GM21737 (cell line): ENCODE results near the gene CAMK2N2.

Experiments used
- ATAC-seq: cut with Tn5 transposase; IDR thresholded peaks from one replicate; pipeline ENCODE4 v1.9.1; 2021; ENCODE audit warnings: mild to moderate bottlenecking, moderate library complexity; ENCODE audit not compliant: unreplicated experiment

The CAMK2N2 gene

GRCh38 chr3:184261270-184261853, at the start of gene CAMK2N2:
CAMK2N2 (minus strand) TSS chr3:184261553; CDS start chr3:184261285, 268 bp downstream.
- ATAC-seq = no peak

DNA sequence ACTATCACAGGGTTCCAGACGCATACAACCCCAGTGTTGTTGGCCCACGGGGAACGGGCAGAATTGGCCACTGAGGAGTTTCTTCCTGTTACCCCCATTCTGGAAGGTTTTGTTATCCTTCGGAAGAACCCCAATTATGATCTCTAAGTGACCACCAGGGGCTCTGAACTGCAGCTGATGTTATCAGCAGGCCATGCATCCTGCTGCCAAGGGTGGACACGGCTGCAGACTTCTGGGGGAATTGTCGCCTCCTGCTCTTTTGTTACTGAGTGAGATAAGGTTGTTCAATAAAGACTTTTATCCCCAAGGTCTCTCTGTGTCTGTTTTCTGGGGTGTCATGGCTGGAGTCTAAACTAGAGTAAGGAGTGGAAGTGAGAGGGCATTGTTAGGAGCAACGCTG, 47.4 kb upstream of the CAMK2N2 start:
- ATAC-seq = no peak

DNA sequence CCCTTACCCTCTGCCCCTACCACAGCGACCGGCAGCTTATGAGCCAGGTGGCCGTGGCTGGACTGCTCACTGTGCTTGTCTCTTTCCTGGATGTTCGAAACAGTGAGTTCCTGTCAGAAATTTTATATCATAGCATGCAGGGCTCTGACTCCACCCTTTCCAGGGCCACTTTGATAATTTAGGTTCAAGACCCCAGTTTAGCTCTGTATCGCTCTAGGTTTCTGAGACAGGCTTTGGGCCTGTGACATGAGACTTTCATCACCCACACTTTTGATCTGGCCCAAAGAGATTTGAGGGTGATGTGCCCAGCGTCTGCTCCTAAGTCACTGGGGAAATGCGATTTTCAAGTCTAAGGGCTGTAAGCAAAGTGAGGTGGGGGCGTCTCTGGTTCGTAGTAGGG, 46.6 kb upstream of the CAMK2N2 start:
- no peak for ATAC-seq

- ATAC-seq = no peak
Measured at GRCh38 chr3:184306341-184306972, 45.1 kb upstream of the CAMK2N2 start.

GRCh38 chr3:184305577-184305976, 44.2 kb upstream of the CAMK2N2 start:
- no peak for ATAC-seq

DNA sequence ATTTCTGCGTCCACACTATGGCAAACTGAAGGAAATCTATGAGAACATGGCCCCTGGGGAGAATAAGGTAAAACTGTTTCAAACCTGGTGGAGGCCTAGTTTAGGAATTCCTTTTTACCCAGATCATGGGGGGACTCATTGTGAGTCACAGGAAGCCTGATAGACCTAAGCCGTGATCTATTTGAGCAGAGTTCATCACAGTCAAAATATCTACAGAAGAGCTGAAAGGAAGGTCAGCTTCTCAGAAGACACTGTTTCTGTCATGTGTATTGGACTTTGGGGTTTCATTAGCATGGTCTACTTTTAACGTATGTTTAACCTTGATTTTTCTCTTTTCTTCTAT, 39.0 kb upstream of the CAMK2N2 start:
- no peak for ATAC-seq

DNA sequence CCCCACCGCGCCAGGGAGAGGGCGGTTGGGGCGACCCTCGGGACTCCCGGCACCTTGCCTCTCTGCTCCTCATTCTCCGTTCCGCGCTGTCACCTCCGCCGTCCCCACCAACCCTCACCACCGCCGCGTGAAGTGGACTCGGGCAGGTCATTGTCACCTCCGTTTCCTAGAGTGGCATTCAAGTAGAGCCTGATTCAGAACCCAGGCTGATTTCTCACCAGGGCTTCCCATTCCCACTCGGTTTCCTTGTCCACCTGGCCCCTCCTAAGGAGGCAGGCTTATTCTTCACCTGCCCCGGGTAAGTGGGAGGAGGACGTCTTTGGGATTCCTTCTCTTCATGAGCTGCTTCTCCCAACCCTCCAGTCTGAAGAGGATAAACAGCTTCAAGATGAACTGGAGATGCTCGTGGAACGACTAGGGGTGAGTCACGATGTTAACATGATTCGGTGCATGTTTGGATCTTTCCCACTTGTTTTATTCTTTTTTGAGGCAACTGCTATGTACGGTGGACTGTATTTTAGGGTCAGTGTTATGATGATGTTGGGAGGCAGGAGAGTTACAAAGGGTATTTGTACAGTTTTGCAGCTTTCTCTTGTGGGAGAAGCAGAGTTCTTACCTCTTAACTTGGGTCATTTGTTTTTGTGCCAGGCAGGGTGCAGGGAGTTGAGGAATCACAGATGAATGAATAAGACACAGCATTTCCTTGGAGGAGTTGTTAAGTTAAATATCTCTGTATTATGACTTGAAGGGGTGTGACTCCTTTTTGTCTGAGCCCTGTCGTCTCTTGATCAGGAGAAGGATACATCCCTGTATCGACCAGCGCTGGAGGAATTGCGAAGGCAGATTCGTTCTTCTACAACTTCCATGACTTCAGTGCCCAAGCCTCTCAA, 38.4 kb upstream of the CAMK2N2 start:
- ATAC-seq = no peak

DNA sequence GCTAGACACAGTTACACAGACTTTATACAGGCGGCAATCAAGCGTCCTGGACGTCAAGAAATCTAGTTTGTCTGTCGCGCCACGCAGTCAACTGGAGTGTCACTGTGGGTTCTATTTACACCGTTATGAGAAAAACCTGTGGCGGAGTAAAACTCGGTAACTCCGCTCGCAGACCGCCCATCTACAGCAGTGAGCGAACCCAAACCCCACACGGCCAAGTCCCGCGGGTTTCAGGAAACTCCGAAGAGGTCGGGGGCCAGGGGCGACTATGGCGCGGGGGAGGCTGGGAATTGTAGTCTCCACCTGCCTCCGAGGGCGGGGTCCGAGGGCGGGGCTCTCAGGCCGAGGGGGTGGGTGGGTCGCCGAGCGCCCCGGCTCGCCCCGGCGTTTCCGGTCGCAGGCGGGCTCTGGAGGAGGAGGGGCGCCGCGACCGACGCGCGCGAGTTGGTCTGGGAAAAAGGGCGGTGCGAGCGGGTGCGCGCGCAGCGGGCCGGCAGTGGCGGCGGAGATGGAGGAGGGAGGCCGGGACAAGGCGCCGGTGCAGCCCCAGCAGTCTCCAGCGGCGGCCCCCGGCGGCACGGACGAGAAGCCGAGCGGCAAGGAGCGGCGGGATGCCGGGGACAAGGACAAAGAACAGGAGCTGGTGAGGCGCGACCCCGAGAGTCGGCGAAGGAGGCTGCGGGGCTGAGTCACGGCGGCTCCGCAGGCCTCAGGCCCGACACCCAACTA, 37.6 kb upstream of the CAMK2N2 start, which contains the start of gene PSMD2:
Gene PSMD2, plus strand, starts transcription at position 483 of the 729 bp plus-strand sequence. Its CDS starts 26 bp downstream, at position 509.
- peak; percentile 94 for ATAC-seq

- no peak for ATAC-seq
Measured at GRCh38 chr3:184296616-184297015, 35.3 kb upstream of the CAMK2N2 start.

DNA sequence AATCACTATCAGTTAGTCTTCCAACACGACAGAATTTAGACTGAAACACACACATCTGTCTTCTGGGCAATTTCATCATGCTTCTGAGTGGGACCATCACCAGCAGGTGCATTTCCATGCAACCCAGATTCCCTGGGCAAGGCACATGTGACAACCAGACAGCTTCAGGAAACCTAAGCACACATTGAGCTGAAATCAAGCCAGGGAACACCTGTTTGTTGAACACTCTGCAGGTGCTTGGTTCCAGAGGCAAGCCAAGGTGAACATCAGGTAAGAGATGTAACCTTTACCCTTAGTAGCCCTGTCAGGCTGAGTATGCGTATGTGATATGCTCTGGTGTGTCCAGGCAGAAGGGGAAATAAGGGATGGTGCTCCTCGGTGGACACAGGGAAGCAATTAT, 34.4 kb upstream of the CAMK2N2 start:
- no peak for ATAC-seq

DNA sequence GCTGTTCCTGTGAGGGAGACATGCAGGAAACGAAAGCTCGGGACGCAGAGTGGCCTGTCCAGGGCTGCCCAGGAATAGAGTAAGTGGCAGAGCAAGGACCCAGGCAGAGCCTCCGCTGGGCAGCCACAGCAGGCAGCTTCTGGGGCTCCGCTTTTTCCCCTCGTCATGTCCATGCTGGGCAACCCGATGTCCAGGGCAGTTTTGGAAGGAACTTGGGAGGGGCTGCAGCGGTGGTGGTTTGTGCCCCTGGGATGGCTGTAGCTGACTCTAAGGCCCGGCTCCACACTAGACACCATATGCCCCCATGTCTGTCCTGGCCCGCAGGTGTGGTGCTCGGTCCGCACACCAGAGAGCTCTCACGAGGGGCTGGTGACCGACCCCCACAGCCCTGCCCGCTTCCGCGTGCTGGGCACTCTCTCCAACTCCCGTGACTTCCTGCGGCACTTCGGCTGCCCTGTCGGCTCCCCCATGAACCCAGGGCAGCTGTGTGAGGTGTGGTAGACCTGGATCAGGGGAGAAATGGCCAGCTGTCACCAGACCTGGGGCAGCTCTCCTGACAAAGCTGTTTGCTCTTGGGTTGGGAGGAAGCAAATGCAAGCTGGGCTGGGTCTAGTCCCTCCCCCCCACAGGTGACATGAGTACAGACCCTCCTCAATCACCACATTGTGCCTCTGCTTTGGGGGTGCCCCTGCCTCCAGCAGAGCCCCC, 30.5 kb upstream of the CAMK2N2 start:
- ATAC-seq = no peak

DNA sequence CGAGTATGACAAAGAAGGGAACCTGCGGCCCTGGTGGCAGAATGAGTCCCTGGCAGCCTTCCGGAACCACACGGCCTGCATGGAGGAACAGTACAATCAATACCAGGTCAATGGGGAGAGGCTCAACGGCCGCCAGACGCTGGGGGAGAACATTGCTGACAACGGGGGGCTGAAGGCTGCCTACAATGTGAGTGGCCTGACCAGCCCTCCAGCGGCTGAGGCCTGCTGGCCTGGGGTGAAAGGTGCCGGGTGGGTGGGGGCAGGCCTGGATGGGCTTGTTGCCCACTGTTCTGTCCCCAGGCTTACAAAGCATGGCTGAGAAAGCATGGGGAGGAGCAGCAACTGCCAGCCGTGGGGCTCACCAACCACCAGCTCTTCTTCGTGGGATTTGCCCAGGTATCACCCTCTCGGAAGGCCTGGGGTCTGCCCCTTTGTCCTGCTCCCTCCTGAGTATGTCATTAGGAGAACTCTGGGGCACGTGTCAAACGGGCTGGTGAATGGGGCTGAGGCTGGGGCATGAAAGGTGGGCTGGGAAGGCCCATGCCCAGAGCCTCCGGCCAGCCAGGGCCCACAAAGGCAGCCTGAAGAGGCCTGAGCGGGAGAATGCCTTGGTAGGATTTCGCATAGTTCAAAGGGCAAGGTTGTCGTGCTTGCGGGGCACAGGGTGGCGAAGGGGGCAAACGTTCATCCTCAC, 29.8 kb upstream of the CAMK2N2 start:
- ATAC-seq = no peak

- ATAC-seq = no peak
Measured at GRCh38 chr3:184290331-184290730, 29.0 kb upstream of the CAMK2N2 start.

DNA sequence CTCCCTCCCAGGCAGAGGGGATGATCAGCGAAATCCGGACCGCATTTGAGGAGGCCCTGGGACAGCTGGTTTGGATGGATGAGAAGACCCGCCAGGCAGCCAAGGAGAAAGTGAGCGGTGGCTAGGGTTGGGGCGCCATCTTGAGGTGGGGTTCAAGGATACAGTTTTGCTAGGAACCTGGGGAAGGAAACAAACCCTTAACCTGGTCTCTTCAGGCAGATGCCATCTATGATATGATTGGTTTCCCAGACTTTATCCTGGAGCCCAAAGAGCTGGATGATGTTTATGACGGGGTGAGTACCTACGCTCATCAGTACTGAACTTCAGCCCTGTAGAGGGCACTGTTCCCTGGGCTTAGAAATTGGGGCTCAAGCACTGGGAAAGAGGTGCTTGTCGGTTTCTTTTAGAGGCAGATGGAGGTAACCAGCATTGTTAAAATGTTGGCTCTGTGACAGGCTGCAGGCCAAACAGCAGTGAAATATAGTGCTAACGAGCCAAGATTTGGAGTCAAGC, 28.1 kb upstream of the CAMK2N2 start:
- no peak for ATAC-seq

- no peak for ATAC-seq
Measured at GRCh38 chr3:184284696-184285095, 23.3 kb upstream of the CAMK2N2 start.

GRCh38 chr3:184283681-184284080, 22.3 kb upstream of the CAMK2N2 start:
- ATAC-seq = no peak

DNA sequence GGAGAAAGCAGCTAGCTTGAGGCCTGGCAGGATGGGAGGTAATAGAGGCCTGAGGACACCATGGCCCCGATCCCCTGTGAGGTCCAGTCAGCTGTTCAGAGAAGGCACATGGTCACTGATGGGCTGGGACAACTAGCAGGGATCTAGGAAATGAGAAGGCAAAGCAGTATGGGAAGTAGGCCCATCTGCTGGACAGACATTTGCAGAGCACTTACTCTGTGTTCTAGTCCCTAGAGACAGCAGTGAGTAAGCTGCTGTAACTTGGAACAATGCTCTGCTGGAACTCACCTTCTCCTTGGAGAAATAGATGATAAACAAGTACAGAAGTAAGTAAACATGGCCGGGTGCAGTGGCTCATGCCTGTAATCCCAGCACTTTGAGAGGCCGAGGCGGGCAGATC, 21.6 kb upstream of the CAMK2N2 start:
- no peak for ATAC-seq

DNA sequence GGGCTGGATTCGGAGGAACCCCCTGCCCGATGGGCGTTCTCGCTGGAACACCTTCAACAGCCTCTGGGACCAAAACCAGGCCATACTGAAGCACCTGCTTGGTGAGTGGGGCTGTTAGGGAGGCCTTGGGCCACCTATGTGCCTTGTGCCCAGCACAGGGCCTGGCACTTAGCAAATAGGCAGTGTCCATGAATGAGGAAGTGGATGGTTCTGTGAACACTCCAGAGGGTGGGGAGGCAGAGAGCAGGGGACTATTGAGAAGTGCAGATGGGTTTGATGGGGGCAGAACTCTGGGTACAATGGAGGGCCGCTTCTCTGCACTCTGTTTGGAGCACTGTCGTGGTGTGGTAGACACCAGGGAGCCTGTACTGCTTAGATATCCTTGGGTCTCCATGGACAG, 16.0 kb upstream of the CAMK2N2 start:
- ATAC-seq = no peak

DNA sequence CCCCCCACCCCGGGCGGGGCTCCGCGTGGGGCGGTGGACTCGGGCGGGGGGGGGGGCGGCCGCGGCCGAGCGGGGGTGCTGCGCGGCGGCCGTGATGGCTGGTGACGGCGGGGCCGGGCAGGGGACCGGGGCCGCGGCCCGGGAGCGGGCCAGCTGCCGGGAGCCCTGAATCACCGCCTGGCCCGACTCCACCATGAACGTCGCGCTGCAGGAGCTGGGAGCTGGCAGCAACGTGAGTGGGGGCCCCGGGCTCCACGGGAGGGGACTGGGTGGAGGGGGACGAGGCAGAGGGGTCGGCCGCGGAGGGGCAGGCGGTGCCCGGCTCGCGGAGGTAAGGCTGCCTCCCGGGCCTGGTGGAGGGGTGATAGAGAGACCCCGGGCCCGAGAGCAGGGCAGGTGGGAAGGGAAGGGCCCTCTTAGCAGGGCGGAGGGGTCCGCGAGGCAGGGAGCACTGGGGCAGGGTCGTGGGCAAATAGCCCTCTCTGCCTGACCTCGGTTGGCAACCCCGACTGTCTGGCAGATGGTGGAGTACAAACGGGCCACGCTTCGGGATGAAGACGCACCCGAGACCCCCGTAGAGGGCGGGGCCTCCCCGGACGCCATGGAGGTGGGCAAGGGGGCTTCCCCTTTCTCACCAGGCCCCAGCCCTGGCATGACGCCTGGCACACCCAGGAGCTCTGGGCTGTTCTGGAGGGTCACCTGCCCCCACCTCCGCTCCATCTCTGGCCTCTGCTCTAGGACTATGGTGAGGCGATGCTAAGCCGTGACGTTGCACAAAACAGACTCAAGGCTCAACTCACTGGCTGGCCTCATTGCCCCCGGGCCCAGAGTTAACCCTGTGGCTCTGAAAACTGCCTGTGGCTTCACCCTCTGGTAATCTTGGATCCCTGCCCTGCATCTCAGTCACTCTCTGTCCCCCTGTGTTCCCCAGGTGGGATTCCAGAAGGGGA, 14.9 kb upstream of the CAMK2N2 start, which contains the start of gene ECE2:
Gene ECE2, plus strand, starts transcription at position 62 of the 950 bp plus-strand sequence. Its CDS starts 132 bp downstream, at position 194.
- ATAC-seq = no peak
